ENCODE results near the gene TSPO. TPM values are rescaled to one million over a fixed set of nuclear protein-coding genes. Genes with fewer than 3 reads are reported as not detected.

TSPO gene
- total RNA-seq, 1 donor from 2014 or later: 524 TPM

DNA sequence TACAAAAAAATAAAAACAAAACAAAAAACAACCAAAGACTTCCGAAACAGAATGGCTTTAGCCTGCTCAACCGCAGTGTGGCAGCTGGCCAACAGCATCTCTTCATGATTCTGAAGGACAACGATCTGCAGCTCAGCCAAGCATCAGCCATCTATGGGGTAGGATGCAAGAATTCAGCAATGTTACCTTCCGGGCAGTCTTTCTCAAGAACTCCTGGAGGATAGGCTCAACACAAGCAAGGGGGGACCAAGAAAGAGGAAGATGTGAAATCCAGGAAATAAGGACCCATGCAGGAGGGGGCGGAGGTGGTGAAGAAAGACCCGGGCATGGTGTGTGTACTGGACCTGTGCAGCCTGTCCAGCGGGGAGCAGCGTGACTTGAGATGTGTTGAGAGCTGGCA is 3.5 kb upstream of the TSPO start:
- H3K4me3 ChIP-seq (ENCODE audit: low read depth, low read length): no peak overlapping the region
- no peak for DNase-seq (ENCODE audit: low read depth)
- TF ChIP-seq, protein P1, sequence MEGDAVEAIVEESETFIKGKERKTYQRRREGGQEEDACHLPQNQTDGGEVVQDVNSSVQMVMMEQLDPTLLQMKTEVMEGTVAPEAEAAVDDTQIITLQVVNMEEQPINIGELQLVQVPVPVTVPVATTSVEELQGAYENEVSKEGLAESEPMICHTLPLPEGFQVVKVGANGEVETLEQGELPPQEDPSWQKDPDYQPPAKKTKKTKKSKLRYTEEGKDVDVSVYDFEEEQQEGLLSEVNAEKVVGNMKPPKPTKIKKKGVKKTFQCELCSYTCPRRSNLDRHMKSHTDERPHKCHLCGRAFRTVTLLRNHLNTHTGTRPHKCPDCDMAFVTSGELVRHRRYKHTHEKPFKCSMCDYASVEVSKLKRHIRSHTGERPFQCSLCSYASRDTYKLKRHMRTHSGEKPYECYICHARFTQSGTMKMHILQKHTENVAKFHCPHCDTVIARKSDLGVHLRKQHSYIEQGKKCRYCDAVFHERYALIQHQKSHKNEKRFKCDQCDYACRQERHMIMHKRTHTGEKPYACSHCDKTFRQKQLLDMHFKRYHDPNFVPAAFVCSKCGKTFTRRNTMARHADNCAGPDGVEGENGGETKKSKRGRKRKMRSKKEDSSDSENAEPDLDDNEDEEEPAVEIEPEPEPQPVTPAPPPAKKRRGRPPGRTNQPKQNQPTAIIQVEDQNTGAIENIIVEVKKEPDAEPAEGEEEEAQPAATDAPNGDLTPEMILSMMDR (conservative IDR thresholded peaks at IDR 0.05; ENCODE audit: low read depth, low read length): no peak

DNA sequence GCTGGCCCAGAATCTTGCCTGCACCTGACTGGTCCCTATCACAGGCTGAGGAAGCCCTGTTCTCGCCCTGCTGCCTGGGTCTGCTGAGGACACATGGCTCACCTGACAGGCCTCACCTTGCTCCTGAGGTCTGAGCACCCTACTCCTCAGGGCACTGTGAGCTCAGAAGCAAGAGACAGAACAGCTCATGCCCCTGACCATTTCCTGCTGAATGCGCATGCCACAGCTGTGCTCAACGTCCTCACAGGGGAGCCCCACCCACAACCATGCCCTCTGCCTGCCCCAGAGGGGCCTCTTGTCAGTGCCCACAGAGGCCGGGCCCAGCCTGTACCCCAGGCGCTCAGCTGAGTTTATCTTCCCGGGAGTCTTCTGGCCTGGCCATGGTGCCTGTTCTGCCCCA is 2.8 kb upstream of the TSPO start:
- no peak for DNase-seq (ENCODE audit: low read depth)
- TF ChIP-seq, protein P1 (conservative IDR thresholded peaks at IDR 0.05; ENCODE audit: low read depth, low read length): no peak
- H3K4me3 ChIP-seq (ENCODE audit: low read depth, low read length): no peak overlapping the region

DNA sequence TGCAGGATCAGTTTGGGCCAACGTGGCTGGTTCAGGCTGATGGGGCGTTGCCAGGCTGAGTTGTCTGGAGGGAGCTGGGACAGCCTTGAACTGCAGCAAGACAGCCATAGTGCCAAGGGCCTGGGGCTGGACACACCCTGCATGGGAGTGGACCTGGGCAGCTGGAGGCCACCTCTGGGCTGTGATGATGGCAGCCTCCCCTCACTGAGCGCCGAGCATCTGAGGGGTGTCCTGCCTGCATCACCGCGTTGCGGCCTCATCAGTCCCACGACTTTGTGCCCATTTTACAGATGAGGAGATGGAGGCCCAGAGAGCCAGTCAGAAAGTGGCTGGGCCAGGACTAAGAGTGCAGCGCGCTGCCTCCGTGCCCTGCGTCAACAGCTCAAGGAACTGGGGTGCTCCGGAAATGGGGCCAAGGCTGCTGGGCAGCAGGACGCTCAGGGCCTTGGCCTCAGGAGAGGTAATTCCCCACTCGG is 590 bp upstream of the TSPO start:
- TF ChIP-seq, protein P1 (conservative IDR thresholded peaks at IDR 0.05; ENCODE audit: low read depth, low read length): no peak

DNA sequence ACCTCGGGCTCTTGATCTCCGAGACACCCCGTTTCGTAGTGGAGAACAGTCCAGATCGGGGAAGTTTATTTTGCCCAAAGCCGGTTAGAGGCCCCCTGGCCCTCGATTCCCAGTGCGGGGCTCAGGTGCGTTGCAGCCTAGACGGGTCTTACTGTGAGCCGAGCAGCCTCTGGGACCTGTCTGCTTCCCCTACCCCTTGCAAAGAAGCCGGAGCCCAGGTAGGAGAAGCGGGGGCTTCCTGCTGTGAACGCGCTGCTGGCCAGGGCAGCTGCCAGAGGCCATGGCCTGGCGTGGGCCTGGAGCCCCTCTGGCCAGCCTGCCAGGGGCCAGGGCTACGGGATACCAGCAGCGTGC is 621 bp downstream of the TSPO start:
- TF ChIP-seq, protein P1 (conservative IDR thresholded peaks at IDR 0.05; ENCODE audit: low read depth, low read length): no peak
- no peak for DNase-seq (ENCODE audit: low read depth)
- peak overlapping the region; percentile 65 for H3K4me3 ChIP-seq (ENCODE audit: low read depth, low read length)

More for the DNA sequence above, 590 bp upstream of the TSPO start:
- peak overlapping the region; percentile 65 for H3K4me3 ChIP-seq (ENCODE audit: low read depth, low read length)
- no peak for DNase-seq (ENCODE audit: low read depth)

DNA sequence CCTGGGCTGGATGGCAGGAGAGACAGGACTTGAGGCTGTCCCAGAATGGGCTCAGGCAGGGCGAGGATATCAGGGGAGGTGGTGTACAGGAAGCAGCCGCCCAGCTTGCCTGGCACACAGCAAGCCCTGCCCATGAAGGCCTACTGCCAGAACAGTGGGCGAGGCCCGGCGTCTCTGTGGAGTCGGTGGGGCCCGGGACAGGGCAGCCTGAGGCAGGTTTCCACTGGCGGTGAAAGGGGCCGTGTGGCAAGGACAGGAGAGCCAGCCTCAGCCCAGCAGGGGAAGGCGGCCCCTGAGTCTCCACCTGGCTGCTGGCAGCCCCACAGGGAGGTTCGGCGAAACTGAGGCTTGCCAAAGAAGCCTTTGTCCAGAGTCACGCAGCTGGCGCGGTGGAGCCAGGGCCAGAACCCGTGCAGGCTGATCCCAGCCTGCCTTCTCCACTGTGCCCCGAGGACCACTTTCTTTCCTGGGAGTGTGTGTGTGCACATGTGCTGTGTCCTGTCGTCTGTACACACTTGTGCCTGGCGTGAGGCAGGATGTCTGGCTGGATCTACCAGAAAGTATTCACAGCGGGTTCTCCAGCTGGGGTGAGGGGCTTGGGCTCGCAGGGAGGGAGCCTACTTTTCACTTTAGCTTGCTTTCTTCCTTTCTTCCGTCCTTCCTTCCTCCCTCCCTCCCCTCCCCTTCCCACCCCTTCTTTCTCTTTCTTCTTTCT is 1.2 kb downstream of the TSPO start:
- DNase-seq (ENCODE audit: low read depth): no peak
- TF ChIP-seq, protein P1 (conservative IDR thresholded peaks at IDR 0.05; ENCODE audit: low read depth, low read length): no peak
- H3K4me3 ChIP-seq (ENCODE audit: low read depth, low read length): peak overlapping the region; percentile 65

DNA sequence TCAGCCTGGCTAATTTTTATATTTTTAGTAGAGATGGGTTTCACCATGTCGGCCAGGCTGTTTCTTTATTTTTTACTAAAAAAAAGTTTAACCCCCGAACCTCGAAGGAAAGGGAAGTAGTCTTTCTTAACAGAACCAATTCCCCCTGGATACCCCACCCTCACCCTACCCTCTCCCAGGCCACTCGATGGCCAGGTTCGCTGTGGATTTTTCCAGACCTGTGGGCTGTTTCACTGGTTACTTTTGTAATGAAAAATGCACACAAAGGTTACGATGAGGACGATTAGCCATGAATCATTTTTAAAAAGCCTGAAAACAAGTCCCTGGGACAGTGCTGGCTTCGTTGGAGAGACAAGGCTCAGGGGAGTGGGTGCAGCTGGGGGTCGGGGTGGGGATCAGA is 2.5 kb downstream of the TSPO start:
- H3K4me3 ChIP-seq (ENCODE audit: low read depth, low read length): no peak overlapping the region
- DNase-seq (ENCODE audit: low read depth): no peak
- TF ChIP-seq, protein P1 (conservative IDR thresholded peaks at IDR 0.05; ENCODE audit: low read depth, low read length): no peak
